GM12873 (cell line): ENCODE data around the gene CPSF4L.

Experiments
- CTCF ChIP-seq: IDR thresholded peaks from 2 replicates; pipeline ENCODE4 v1.5.1; 2012; ENCODE audit warnings: low read depth, mild to moderate bottlenecking, moderate library complexity, low read length, control low read depth; ENCODE audit not compliant: insufficient read depth; ENCODE audit errors: missing control alignments

CPSF4L gene

DNA sequence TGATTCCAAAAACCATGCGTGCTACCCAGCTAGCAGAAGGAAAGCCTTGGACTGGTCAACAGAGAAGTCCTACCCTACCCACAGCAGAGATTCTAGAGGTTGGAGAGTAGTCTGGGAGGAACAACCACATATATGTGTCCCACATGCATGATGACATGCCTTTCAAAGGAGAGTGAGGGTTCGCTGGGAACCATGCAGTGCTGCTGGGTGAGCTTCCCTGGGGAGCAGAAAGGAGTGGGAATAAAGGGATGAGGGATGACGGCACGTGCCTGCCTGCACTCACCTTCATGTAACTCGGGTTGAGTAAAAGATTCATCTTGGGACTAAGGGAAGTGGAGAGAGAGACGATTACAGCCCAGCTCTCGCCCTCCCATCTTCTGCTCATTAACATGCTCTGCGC, 9.8 kb downstream of the CPSF4L start:
- TF ChIP-seq CTCF, result no peak

DNA sequence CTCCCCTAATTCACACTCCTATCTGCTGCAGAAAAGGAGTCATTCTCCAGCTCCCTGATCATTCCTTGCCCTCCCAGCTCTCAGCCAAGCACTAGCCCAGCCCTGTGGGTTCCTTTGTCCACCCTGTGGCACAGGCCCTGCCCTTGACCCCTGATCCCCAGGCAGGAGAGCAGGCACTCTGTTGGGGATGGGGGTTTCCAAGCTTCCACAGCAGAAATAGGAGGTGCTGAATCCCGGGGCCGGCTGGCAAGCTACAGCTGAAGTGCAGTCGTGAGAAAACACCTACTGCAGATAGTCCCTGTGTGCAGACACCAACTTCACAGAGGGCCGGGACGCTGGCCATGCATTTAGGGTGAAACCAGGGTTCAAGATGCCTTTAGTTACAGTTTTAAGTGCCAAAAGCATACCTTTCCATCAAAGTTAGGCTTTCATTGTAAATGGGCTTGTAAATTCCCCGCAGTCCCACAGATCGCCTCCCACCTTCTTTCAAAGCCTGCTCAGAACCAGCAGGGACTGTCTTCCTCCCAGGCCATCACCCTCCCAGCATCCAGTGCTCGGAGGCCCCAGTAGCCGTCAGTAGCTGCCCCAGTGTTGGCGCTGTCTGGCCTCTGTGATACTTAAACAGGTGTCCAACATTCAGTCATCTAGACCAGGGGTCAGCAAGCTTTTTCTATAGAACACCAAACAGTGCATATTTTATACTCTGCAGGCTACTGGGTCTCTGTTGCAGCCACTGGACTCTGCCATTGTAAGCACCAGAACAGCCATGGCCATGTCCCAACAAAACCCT, 10.6 kb downstream of the CPSF4L start:
- no peak for TF ChIP-seq CTCF

DNA sequence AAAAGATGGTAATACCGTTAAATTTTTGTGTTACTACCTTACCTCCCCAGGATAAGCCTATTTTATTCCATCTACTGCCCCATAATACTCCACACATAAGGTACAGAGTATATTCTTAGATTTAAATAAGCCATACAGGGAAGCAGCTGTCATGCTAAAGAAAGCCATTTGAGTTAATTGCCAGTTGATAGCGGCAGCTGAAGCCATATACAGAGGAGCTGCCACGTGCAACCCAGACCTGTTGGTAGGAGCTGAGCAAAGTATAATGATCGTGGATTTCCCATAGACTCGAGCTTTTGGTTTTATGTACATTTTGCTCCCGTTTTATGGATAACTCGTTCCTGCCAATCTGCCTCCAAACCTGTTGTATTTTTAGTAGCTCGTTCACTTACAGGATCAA, 12.0 kb downstream of the CPSF4L start:
- TF ChIP-seq CTCF, result no peak

DNA sequence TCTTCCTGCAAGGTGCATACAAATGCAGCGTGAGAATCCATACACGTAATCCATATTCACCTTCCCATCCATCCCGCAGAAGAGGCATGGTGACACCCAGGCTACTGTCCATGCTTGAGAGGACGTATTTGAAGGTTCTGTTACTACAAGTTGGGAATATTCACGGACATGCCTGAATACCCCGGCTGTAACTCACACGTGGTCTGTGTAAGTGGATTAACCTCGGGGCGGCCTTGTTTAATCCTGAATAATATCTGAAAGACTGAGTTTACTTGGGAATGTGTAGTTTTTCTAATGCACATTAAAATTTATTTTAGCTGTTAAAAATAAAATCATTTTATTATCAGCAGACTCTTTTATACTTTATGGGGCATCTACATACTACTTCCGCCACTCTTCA, 13.1 kb downstream of the CPSF4L start:
- TF ChIP-seq CTCF, result no peak

DNA sequence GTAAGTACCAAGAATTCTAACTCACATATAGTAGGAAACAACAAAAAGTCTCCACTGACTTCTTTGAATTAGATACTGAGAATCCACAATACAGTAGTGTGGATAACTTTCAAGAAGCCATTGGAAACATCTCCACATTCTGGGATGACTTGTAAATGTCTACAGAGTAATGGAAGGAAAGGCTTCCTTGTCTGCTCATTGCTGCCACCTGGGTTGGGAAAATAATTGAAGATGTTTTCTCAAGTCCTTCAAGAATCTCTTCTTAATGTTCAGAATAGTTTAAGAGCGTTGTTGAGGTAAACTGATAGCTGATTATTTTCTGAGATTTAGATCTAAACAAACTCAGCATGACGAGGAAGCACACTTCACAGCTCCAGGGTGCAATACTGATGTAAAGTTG, 14.0 kb downstream of the CPSF4L start:
- TF ChIP-seq CTCF, result no peak

GRCh38 chr17:73240561-73240960, 21.1 kb downstream of the CPSF4L start:
- TF ChIP-seq CTCF, result no peak

GRCh38 chr17:73237714-73238113, 24.0 kb downstream of the CPSF4L start:
- TF ChIP-seq CTCF, result no peak

GRCh38 chr17:73234736-73235135, 26.9 kb downstream of the CPSF4L start:
- TF ChIP-seq CTCF, result no peak
